ENCODE data around the gene NOS1AP.
"Not testable (repeated sequence)": the region's sequence is repeated elsewhere in the genome, so short reads cannot be mapped to it uniquely, and the experiment has no call there.

Gene NOS1AP

DNA sequence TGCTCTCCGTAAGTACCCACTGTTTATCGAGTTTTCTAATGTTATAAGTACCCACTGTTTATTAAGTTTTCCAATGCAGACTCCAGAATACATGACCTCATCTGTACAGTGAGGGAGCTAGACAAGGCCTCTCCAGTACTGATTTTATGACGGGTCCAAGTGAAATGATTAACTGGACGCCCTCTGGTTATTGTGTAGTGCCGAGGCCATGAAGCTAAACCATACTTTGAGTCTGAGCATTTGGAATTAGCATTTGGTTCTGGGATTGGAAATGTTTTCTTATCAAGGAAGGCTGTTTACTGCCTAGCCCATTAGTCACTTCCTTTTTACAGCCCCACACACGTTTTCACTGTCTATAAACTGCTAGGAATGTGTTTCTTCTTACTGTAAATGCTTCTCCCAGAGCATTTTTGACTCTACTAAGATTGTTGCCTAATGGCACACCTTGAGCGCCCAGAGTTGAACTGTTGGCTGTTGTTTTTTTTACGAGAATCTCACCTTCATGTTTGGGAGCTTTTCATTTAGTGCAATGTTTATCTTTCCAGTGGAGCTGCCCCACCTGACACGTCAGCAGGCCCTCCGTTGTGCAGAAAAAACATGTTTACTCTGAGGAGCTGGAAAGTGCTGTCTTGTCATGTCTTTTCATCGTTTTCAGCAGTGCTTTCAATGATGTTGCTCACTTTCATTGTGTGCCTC, 280.3 kb downstream of the NOS1AP start:
- no peak for DNase-seq

DNA sequence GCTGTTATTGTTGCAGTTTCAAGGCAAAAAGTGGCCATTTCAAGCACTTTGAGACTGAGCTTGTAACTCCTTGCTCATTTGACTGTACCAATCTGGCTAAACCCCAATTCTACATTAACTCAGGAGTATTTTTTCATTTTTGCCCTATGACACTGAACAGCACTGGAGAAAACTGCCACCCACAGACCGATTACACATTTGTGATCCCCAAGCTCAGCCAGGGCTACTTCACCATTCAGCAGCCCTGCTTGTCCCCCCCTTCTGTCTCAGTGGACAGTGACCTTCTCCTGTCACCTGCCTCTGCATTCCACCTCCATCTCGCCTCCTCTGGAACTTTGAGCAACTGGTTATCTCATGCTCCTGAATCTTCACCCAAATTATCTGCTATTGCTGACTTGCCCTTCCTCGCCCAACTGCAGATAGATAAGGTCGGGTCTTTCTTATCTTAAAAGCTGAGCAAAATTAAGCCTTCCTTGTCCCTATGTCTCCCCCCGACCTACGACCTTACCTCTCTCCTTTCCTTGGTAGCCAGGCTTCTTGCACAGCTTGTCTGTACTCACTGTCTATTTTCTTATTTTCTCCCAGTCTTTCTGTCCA, 281.9 kb downstream of the NOS1AP start:
- no peak for DNase-seq

DNA sequence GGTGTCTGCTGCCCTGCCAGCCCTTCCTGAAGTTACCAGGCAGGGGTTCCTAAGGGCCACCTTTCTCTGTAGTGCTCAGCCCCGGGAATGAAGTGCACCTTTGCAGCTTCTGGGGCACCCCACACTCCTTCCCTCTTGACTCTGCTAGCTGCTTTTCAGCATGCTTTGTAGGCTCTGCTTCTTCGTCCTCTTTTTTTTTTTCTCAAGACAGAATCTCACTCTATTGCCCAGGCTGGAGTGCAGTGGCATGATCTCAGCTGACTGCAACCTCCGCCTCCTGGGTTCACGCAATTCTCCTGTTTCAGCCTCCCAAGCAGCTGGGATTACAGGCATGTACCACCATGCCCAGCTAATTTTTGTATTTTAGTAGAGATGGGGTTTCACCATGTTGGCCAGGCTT, 282.4 kb downstream of the NOS1AP start:
- DNase-seq = not testable (repeated sequence)

DNA sequence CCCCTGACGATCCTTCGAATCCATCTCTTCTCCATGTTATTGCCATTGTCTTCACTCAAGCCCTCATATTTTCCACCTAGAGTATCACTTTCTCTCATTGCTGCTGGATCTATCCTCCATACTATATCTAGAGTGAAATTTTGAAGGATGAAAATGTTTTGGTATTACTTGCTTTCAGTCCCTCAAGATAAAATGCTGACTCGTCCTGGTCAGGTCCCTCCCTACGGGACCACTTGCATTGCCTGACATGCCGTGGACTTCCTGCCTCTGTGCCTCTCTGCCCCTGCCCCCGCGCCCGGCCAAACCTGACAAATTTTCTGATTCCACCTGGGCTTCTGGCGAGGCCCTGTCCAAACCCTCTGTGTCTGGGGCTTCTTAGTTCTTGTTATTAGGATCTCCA, 283.6 kb downstream of the NOS1AP start:
- no peak for DNase-seq

DNA sequence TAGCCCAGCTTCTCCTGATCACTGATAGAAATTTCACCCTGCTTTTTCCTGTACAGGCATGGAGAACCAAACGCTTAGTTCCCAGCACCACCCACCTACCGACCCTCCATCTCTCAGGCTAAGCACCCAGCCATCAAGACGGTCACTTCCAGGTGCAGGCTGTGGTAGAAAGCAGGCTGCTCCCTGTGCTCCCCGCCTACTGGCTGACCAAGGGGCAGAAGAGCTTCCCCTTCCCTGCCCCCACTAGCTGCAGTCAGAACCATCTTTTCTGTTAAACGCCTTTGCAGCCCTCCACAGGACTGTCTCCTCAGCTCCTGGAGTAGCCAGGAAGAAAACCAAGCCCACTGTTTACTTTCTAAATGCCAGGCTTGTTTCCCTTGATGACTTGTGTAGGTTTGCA, 284.2 kb downstream of the NOS1AP start:
- DNase-seq = no peak

DNA sequence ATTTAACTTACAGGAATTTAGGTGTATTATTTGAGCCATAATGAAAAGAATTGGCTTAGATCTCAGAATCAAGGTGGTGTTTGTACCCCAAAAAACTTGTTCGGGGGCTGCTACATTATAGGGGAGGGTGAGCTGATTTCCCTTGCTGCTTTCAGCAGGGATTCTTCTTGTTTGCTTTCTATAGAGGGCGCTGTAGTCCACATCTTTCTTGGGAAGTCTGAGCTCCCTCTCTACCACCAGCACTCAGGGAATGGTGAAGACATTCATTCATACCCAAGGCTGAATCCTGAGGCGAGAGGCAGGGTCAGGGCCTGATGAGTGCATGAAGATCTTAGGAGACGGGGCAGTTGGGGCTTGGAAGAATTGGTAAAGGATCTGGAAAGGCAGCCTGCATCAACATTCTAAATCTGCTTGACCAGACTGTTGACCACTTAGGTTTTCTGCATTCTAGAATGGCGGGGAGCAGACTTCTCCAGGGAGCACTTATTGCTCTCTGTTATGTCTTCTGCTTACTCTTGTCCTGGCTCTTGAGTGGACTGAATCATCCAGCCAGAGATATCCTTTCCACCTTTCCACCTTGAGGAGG, 288.3 kb downstream of the NOS1AP start:
- DNase-seq = peak in 1 of 2 donors; percentile 22

DNA sequence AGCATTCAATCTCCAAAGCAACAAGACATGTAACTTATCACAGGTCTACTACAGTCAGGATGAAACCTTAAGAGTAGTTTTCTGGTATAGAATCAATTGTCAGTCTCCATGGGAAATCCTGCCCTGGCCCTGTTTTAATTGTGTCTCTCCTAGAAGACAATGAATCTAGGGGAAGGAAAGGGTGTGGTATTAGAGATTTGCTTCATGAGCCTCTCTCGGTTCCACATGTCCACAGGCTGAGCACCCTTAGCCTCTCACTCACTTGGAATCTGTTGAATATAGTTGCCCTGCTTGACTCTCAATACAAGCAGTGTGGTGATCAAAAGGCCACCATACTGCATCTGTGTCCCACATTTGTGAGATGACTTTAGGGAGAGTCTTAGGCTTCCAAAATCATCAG, 289.4 kb downstream of the NOS1AP start:
- DNase-seq = no peak

DNA sequence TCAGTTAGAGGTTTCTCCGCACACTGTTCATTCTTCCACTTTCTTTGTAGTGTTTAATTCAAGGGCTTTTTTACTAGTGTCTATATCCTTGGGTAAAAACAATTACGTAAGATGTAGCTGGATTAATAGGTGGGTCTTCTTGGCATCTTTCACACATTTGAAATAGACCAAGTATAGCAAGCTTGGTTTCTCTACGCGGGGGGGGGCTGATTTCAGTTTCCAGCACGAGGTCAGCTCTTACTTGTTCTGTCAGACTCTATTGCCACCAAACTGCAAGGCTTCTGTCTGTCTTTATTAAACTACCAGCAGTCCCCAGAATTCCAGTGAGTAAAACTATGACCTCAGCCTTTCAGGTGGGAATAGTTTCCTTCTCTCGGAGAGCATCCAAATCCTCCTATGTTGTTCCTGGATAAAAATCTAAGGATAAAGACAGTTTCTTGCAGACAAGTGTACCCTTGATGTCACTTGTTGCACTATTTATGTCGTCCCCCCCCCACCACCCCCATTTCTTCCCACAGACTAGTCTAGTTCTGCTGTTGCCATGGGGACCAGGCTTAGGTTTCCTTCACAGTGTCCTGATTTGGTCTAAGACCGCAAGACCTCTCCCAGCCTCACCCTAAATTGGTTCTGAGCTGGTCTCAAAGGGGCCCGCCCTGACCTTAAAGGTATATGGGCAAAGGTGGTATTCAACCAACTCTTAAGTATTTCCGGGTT, 290.2 kb downstream of the NOS1AP start:
- no peak for DNase-seq

DNA sequence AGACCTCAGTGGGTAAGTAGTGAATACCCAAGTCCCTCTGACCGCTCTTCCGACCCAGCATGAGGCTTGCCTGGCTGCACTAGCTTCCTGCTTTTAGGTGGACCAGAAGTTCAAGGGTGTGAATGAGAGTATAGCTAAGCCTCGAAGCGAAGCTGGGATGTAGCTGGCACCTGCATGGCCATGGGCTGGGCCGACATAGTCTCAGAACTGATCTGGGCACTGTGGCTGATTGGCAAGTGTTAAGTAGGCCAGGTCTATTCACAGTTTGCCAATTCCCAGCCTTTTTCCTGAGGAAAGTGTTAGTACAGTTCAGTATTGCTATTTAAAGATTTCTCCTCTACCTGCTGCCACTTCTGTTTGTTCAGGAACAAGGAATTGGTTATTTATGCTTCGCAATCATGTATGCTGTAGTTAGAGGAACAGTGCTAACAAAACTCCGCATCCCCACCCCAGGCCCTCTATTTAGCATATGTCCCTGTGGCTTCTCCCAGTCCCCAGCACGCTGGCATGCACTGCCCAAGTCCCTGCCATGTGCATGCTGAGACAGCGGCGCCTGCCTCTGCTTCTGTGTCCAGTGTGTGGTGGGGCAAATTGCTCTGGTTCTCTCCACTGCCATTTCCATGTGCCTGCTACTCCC, 290.9 kb downstream of the NOS1AP start:
- no peak for DNase-seq

DNA sequence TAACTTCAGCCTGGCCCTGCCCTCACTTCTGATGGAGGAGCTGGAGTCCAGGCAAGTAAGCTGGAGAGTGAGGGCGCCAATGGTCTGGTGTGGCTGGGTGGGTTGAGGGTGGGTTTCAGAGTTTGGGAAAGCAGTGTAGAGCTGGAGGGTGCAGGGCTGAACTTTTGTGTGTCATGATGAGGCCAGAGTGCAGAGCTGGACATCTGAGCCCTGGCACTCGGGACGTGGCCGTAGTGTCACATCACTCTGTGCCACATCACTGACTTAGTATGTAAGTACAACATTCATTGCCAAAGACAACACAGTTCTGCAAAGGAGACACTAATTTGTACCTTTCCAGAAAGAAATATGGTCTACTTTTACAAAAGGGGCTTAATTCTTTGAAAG, 291.4 kb downstream of the NOS1AP start:
- DNase-seq = no peak

DNA sequence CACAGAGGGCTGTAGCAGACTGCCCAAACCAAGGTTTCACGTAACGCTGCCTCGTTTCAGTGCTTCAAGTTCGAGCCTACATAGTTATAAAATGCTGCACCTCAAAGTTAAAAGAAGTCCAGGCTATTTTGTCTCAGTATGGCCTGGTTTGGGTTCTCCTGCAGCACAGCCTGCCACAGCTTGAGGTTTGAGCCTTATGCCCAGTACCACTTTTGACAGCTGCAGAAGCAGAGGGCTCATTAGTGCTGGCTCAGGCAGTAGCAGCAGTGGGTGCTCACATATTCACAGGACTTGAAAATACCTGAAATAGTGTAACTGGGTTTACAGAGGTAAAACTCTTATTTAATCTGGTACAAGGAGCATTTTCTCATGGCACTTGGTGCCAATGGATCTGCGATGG, 291.9 kb downstream of the NOS1AP start:
- no peak for DNase-seq

DNA sequence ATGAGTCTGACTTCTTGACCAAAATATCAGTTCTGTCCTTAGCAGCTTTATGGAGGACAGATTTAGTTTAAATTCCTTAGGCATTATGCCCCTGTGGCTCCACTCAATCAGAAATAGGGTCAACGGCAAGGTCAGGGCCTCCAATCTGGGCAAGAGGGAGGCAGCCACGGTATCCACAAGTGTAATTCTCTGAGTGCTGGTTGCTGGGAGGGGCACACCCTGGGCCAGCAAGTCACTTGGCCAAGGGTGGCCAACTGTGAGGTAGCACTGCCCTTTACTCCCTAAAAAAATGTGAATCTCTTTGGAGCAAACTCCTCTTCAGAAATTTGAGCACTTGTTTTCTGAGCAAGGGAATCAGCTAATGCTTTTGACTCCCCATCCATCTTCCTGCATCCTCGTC, 294.3 kb downstream of the NOS1AP start:
- DNase-seq = no peak

DNA sequence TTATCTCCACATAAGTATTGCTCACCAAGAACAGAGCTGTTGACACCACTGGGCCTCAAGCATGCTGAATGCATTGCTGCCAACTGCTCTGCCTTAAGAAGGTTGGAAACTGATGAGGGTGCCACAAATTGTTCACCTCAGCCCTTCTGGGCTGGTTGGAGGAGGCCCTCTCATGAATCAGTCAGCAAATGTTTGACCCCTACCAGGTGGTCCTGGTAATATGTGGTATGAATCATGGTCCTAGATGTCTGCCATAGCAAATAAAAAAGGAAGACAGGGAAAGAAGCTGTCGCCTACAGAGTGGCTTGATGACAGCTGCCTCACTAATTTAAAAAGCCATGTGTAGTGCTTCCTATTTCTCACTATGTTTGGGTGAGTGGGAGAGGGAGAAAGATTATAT, 295.0 kb downstream of the NOS1AP start:
- no peak for DNase-seq

DNA sequence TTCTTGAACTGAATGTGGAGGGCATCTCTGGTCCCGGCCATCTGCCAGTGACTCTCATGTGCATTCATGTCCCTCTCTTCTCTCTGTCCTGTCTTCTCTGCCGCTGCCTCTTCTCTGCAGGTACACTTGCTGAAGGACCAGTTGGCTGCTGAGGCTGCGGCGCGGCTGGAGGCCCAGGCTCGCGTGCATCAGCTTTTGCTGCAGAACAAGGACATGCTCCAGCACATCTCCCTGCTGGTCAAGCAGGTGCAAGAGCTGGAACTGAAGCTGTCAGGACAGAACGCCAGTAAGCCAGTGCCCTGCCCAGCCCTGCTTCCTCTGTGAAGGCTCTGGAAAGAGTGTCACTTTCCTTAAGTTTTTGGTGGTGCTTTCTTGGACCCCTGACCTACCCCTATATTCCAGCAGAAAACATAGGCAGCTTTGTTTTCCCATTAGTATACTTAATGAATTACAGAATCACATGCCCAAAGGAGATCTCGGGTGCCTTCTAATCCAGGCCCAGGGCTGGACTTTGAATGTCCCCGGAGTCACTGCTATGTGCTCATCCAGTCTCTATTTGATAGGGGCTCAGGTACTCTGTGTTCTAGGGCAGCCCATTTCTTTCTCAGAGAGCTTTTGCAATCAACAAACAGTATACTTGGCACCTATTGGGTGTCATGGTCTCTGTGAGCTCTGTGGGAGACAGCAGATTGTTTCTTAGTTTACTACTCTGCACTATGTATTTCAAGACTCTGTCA, 296.0 kb downstream of the NOS1AP start:
- no peak for DNase-seq

DNA sequence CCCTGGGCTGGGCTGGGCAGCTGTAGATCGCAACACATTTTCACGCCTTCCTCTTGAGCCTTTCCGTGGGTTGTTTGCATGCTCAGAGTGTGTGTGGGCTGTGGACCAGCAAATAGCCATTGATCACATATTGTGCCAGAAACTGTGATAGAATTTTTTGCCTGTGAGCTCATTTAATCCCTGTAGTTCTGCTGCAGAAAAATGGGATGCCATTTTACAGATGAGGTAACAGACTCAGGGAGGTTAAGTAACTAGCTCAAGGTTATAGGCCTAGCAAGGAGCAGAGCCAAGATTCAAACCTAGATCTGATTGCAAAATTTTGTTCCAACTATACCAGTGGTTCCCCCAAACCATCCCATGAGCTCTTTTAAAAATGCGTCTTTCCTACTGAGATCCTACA, 296.7 kb downstream of the NOS1AP start:
- DNase-seq = no peak

DNA sequence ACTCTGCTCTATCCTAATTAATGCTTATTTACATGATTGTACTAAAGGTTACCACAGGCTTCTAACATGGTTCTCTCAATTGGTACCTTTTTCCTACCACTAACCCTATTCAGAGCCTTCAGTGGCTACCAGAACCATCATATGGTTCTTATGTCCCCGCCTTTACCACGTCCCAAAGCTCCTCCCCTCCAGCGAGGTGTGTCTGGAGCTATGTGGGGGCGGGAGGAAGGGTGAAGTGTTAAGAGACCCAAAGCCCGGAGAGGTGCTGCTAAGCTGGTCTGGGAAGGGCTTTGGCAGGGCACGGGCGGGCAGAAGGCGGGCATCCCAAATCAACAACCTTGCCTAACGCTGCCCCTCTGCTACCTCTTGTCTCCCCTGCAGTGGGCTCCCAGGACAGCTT, 297.2 kb downstream of the NOS1AP start:
- no peak for DNase-seq

DNA sequence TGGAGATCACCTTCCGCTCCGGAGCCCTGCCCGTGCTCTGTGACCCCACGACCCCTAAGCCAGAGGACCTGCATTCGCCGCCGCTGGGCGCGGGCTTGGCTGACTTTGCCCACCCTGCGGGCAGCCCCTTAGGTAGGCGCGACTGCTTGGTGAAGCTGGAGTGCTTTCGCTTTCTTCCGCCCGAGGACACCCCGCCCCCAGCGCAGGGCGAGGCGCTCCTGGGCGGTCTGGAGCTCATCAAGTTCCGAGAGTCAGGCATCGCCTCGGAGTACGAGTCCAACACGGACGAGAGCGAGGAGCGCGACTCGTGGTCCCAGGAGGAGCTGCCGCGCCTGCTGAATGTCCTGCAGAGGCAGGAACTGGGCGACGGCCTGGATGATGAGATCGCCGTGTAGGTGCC, 297.6 kb downstream of the NOS1AP start:
- no peak for DNase-seq

DNA sequence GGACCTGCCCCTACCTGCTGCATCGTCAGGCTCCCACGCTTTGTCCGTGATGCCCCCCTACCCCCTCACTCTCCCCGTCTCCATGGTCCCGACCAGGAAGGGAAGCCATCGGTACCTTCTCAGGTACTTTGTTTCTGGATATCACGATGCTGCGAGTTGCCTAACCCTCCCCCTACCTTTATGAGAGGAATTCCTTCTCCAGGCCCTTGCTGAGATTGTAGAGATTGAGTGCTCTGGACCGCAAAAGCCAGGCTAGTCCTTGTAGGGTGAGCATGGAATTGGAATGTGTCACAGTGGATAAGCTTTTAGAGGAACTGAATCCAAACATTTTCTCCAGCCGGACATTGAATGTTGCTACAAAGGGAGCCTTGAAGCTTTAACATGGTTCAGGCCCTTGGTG, 298.3 kb downstream of the NOS1AP start:
- no peak for DNase-seq

DNA sequence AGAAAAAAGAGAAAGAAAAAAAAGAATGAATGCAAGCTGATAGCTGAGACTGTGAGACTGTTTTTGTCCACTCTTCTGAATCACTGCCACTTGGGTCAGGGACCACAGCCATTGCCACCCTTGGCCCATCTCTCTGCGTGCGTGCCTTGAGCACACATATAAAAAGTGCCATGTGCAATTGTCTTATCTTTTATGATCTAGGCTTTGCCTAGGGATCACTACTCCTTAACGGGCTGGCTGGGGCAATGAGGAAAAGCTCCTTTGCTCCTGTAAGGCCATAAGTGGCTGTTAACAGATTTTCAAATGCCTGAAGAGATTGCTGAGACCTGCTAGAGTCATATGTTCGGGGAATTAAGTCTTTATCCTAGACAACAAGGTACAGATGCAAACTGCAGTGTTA, 299.0 kb downstream of the NOS1AP start:
- no peak for DNase-seq

DNA sequence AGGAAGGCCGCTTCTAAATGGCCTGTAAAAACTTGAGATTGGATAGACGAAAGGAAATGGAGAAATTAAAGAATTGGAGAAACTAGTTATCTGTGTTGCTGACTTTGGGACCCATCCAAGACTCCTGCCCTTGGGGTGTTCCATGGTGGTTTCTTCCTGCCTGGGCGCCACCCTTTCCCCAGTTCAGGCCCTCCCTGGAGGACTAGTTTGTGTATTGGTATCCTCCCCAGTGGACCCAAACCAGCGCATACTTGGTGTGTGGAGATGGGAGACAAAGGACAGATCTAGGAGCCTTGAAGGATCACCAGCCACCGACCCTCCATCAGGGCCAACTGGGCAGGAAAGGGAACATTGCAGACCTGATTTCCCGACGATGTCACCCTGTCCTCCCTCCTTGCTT, 300.1 kb downstream of the NOS1AP start:
- DNase-seq = no peak

DNA sequence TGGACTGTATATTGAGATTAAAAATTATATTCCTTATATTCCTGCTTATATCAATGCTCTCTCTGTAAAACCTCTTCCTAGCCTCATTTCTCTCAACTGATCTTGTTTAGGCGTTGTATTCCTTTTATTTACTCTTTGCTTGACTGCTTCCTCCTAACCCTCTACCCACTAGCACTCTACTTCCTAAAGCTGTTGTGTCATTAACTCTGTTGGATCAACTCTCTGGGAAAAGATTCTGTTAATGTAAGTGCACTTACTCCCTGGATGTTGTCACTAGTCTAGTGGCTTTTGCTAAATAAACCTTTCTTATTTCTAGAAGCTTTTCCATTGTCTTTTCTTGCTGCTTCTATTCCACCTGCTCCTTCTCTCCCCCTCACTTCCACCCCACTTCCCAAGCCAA, 300.7 kb downstream of the NOS1AP start:
- DNase-seq = no peak

DNA sequence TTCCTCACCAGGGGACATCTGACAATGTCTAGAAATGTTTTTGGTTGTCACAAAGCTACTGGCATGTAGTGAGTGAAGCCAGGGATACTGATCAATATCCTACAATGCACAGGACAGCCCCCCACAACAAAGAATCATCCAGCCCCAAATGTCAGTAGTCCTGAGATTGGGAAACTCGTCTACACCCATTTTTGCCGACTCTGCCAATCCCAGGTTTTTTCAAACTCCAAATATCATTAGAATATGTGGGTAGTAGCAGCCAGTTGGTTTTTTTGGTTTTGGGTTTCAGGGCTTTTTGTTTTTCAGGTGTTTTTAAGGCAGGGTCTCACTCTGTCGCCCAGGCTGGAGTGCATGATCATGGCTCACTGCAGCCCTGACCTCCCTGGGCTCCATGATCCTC, 301.2 kb downstream of the NOS1AP start:
- DNase-seq = no peak

DNA sequence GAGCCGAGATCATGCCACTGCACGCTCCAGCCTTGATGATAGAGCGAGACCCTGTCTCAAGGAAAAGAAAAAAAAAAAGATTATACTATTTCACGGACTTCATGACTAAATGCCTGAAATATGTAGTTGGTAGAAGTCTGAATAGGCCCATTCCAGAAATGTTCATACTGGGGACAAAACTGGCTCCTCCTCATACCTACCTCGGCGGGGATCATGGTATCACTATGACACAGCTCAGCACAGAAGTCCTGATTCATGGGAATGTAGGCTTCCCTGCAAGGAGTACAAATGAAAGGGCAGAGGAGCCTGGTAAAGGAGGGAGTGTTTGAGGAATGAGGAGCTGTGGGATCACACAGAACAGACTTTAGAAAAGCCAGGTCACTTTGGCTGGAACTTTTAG, 302.1 kb downstream of the NOS1AP start:
- DNase-seq = no peak
